WI38 (cell line): ENCODE measurements around the gene RNASEH2B.

Experiments used
- H3K4me3 ChIP-seq: 2 replicates; pipeline ENCODE4 v1.5.1; 2011; ENCODE audit warnings: low read depth, mild to moderate bottlenecking, control low read depth, low read length
- TF ChIP-seq, protein P1 (sequence below): IDR thresholded peaks from 2 replicates; pipeline ENCODE4 v1.5.1; 2012; ENCODE audit warnings: low read depth, mild to moderate bottlenecking, control low read depth, low read length

Gene RNASEH2B

DNA sequence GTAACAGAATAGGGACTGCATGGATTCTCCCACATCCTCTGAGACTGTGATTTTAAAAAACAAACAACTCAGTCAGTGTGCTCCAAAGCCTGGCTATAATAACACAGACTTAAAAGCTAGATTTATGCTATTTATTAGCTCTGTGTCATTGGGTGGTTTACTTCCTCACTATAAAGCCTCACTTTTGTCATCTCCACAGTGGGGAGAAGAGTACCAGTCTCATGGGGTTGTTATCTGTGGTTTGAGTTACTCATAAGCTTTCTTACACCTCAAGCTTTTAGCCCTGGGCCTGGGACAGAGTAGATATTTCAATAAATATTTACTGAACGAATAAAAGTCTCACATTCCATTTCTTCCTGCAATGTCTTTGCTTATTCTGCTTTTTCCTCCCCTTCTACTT lies 5.3 kb downstream of the RNASEH2B start:
- TF ChIP-seq, protein P1, sequence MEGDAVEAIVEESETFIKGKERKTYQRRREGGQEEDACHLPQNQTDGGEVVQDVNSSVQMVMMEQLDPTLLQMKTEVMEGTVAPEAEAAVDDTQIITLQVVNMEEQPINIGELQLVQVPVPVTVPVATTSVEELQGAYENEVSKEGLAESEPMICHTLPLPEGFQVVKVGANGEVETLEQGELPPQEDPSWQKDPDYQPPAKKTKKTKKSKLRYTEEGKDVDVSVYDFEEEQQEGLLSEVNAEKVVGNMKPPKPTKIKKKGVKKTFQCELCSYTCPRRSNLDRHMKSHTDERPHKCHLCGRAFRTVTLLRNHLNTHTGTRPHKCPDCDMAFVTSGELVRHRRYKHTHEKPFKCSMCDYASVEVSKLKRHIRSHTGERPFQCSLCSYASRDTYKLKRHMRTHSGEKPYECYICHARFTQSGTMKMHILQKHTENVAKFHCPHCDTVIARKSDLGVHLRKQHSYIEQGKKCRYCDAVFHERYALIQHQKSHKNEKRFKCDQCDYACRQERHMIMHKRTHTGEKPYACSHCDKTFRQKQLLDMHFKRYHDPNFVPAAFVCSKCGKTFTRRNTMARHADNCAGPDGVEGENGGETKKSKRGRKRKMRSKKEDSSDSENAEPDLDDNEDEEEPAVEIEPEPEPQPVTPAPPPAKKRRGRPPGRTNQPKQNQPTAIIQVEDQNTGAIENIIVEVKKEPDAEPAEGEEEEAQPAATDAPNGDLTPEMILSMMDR = no peak
- no peak overlapping the region for H3K4me3 ChIP-seq

- TF ChIP-seq, protein P1 = no peak
- H3K4me3 ChIP-seq = no peak overlapping the region
Observed at GRCh38 chr13:50915565-50915964, 6.0 kb downstream of the RNASEH2B start.

DNA sequence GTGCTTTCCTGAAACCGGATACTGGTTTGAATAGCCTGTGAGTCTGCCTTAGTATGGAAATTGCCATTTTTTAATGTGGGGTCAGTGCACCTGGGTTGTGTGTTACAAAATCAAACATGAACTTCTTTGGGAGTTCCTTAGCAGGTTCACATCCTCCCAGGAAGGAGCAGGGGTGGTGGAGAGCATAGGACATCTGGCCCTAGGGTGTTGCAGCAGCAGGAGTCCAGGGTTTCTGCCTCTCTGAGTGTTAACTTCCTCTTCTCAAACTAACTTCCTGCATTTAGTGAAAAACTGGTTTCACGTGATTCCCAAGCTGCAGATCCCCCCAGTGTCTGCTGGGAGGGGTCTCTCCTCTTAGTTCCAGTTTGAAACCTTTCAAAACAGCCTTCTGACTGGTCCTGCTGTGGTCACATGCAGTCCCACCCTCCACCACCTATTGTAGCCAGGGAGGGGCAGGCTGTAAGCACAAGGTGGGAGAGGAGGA lies 7.2 kb downstream of the RNASEH2B start:
- H3K4me3 ChIP-seq = no peak overlapping the region
- TF ChIP-seq, protein P1 = no peak

- TF ChIP-seq, protein P1 = no peak
- H3K4me3 ChIP-seq = no peak overlapping the region
Observed at GRCh38 chr13:50917572-50917971, 8.0 kb downstream of the RNASEH2B start.

GRCh38 chr13:50918567-50918966 lies 9.0 kb downstream of the RNASEH2B start:
- TF ChIP-seq, protein P1 = no peak
- H3K4me3 ChIP-seq = no peak overlapping the region

GRCh38 chr13:50919277-50919676 lies 9.7 kb downstream of the RNASEH2B start:
- no peak overlapping the region for H3K4me3 ChIP-seq
- TF ChIP-seq, protein P1 = no peak

DNA sequence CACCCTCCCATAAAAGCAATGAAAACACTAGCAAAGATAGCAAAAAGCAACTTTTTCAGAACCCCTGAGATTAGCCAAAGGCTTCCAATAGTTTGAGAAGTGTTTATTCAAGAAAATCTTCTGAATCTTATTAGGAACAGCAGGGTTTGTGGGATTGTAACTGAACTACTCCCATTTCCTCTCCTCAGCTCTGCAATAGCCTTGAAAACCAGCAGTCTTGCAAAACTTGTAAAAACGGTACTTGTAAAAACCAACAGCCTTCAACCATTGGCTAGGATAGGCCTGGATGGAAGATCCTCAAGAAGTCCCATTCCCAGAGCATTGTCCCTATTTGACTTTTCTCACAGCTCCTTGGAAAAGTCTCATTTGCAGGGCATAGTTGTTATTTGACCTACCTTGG lies 12.1 kb downstream of the RNASEH2B start:
- TF ChIP-seq, protein P1 = no peak
- H3K4me3 ChIP-seq = no peak overlapping the region
